ENCODE results near the gene PIMREG.

PIMREG gene

DNA sequence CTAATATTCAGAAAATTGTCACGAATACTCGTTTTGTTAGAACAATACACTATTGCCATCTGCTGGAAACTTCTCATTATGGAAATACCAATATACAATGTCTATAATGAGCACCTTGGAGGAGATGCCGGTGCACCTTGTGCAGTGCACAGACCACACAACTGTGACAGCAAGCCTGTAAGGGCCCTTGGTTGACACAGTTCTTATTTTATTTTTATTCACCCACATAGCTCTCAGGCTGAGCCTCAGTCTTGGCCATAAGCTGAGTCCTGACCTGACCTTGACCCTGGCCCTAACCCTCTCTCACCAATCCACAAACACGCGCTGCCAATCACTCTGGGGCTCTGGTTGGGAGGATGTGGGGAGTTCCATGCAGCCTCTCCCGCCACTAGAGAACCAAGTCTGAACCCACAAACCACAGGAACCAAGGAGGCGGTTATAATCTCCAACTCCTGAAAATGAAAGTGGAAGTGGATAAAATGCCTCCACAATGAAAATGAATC lies 16.9 kb upstream of the PIMREG start:
- H3K4me1 Mint-ChIP-seq (ENCODE audit: low read depth) = peaks cover 19% of the 10 kb centered on the region
- H3K36me3 Mint-ChIP-seq (ENCODE audit: low read depth) = peaks cover 4% of the 10 kb centered on the region
- peak overlapping the region; percentile 16 for H3K4me3 Mint-ChIP-seq
- peak; percentile 56 for DNase-seq
- H3K9me3 Mint-ChIP-seq = peaks cover 10% of the 10 kb centered on the region
- peak overlapping the region; percentile 16 for H3K27ac Mint-ChIP-seq
- peaks cover 25% of the 10 kb centered on the region for H3K27me3 Mint-ChIP-seq

DNA sequence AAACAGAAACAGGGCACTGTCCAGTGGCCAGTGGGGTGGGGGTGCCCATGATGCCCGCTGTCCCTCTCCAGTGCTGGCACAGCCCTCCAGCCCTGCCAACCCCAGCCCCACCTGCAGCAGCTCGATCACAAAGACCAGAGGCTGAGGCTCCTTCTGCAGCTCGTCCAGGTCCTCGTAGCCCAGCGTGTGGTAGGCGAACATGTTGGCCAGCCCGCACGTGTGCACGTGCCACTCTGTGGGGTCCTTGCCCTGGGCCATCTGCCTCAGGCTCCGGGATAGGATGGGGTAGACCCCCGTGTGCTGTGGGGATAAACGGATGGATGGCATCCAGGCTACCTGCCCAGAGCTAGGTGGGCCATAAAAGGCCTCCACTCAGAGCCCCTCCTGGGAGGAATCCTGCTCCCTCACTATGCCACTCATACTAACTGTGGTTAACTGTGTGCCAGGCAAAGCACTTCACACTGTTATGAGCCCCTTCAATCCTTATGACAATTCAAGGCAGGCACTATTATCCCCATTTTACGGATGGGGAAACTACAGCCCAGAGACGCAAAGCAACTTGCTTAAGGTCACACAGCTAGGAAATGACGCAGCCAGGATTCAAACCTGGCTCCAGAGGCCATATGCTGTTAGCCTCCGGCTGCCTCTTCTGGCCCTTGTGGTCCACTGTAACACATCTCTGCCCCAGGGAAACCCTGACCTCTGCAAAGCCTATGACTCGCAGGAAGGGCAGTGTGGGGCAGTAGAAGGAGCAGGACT lies 15.9 kb upstream of the PIMREG start:
- peaks cover 21% of the 10 kb centered on the region for H3K27me3 Mint-ChIP-seq
- DNase-seq = no peak

DNA sequence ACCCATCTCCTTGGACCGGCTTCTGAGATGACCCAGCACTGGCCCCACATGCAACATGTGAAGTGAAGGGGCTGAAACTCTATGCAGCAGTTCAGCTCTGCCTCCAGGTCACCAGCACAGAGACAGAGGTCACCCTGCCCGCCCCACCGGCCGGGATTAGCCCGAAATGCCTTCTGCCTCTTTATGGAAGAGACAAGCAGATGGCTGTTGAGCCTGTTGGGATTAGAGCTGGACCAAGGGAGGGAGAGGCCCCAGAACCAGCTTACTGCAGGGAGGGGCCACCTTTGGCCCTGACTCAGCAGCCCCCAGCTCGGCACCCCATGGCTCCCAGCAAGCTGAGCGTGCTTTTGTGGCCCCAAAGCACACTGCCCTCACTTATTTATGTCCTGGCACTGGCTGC lies 15.0 kb upstream of the PIMREG start:
- Mint-ChIP-seq H3K9me3 (peaks cover 10% of the 10 kb centered on the region), H3K4me3 (no peak overlapping the region)
- DNase-seq = no peak

More for the DNA sequence above, 15.9 kb upstream of the PIMREG start:
- H3K4me1 Mint-ChIP-seq (ENCODE audit: low read depth) = peaks cover 19% of the 10 kb centered on the region
- no peak overlapping the region for H3K27ac Mint-ChIP-seq
- H3K4me3 Mint-ChIP-seq = no peak overlapping the region
- H3K9me3 Mint-ChIP-seq = peaks cover 10% of the 10 kb centered on the region
- peaks cover 4% of the 10 kb centered on the region for H3K36me3 Mint-ChIP-seq (ENCODE audit: low read depth)

DNA sequence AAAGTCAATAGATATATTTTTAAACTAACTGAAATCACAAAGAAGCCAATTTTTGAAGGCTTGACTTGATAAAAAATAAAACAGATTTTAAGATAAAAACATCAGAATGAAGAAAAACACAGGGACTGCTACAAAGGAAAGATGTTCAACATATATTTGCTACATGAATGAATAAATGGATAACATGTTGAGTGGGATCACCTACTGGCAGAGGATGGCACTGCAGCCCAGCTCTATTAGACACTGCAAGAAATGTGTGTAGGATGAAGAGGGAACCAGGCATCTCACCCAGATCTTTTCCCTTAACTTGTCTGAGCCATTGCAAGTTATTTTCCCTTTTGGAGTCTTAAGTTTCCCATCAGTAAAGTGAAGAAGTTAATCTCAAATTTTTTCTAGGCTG lies 13.5 kb upstream of the PIMREG start:
- H3K4me1 Mint-ChIP-seq (ENCODE audit: low read depth) = peaks cover 19% of the 10 kb centered on the region
- peaks cover 4% of the 10 kb centered on the region for H3K36me3 Mint-ChIP-seq (ENCODE audit: low read depth)
- H3K27ac Mint-ChIP-seq = no peak overlapping the region
- no peak overlapping the region for H3K4me3 Mint-ChIP-seq
- H3K9me3 Mint-ChIP-seq = peaks cover 10% of the 10 kb centered on the region
- peaks cover 15% of the 10 kb centered on the region for H3K27me3 Mint-ChIP-seq
- no peak for DNase-seq

More for the DNA sequence above, 15.0 kb upstream of the PIMREG start:
- Mint-ChIP-seq H3K27ac (no peak overlapping the region), H3K27me3 (peaks cover 18% of the 10 kb centered on the region), H3K4me1 (ENCODE audit: low read depth) (peaks cover 19% of the 10 kb centered on the region), H3K36me3 (ENCODE audit: low read depth) (peaks cover 4% of the 10 kb centered on the region)

DNA sequence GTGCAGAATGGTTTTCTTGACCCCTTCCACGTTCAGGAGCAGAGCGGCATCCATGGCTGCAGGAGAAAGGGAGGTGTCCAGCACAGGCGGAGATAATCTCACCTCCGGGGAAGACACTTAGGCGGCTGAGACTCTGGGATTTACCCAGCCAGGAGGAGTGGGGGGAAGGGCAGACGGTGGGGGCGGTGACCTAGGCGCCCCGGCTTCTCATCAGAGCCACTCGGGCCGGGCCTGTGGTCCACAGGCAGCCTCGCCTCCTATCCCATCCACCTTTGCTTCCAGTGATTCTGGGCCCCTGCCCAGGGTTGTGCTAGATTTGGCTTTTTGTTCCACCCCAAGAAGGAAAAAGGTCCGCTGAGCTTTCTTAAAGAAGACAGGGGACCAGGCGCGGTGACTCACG lies 9.2 kb upstream of the PIMREG start, which contains the start of gene AIPL1:
TSS of gene AIPL1 (minus strand) at position 71 of the 400 bp plus-strand sequence. CDS start at position 54, 17 bp downstream.
- Mint-ChIP-seq H3K36me3 (ENCODE audit: low read depth) (peaks cover 4% of the 10 kb centered on the region), H3K4me3 (no peak within 1 kb of the TSS), H3K27me3 (peaks cover 38% of the 10 kb centered on the region), H3K27ac (no peak within 1 kb of the TSS), H3K4me1 (ENCODE audit: low read depth) (peaks cover 1% of the 10 kb centered on the region), H3K9me3 (peaks cover 10% of the 10 kb centered on the region)
- no peak for DNase-seq

DNA sequence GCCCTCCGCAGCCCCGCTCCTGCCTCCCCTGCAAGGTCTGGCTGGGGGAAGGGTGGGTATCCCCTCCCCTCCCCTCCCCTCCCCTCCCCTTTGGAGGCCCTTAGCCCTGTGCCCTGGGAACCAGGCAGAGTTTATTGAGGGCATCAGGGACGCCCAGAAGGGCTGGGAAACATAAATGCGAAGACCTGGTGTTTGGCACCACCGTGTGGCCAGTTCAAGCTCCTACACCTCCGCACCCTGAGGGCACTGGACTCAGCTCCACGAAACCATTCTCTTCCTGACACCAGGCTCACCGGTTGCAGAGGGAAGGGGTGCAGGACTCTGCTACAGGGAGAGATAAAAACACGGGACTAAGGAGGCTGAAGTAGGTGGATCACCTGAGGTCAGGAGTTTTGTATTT lies 8.3 kb upstream of the PIMREG start:
- Mint-ChIP-seq H3K9me3 (peaks cover 7% of the 10 kb centered on the region), H3K4me3 (no peak overlapping the region), H3K4me1 (ENCODE audit: low read depth) (peaks cover 1% of the 10 kb centered on the region), H3K36me3 (ENCODE audit: low read depth) (peaks cover 1% of the 10 kb centered on the region), H3K27ac (no peak overlapping the region), H3K27me3 (peaks cover 37% of the 10 kb centered on the region)
- peak; percentile 72 for DNase-seq

DNA sequence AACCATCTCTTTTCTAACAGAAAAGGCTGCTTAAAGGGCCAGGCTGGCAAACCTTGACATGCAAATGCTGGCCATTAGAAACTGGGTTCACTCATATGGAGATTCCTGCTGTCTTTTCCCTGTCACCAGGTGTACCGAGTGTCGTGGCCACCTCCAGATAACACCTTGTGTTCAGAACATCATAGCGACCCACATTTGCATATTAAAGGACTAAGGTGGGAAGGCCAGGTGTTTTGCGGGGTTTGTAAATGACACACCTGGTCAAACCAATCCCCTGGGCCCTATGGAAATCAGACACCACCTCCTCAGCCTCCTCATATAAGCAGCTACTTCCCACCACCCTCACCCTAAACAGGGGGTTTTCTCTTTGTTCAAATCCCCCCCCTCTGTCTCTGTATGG lies 6.8 kb upstream of the PIMREG start:
- H3K27ac Mint-ChIP-seq = no peak overlapping the region
- H3K36me3 Mint-ChIP-seq (ENCODE audit: low read depth) = no peaks in the 10 kb centered on the region
- H3K27me3 Mint-ChIP-seq = peaks cover 30% of the 10 kb centered on the region
- no peak for DNase-seq
- no peaks in the 10 kb centered on the region for H3K9me3 Mint-ChIP-seq
- peaks cover 1% of the 10 kb centered on the region for H3K4me1 Mint-ChIP-seq (ENCODE audit: low read depth)
- no peak overlapping the region for H3K4me3 Mint-ChIP-seq

DNA sequence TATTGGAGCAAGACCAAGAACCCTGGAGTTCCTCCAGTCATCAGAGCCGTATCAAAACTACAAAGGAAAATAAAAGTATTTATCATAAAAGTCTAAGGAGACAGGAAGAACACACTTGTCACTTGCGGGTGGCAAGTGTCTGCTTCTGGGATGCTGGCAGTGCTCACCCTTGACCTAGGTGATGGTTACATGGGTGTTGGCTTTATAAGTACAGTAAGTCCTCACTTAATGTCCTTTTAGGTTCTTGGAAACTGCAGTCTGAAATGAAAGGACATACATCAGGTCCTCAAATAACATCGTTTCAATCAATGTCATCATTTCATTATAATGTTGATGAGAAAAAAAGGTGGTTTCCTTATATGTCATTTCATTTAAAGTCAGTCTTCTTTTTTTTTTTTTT lies 6.3 kb upstream of the PIMREG start:
- H3K27me3 Mint-ChIP-seq = peaks cover 30% of the 10 kb centered on the region
- no peak overlapping the region for H3K4me3 Mint-ChIP-seq
- DNase-seq = no peak
- H3K9me3 Mint-ChIP-seq = no peaks in the 10 kb centered on the region
- H3K36me3 Mint-ChIP-seq (ENCODE audit: low read depth) = no peaks in the 10 kb centered on the region
- H3K27ac Mint-ChIP-seq = no peak overlapping the region
- H3K4me1 Mint-ChIP-seq (ENCODE audit: low read depth) = peaks cover 1% of the 10 kb centered on the region

DNA sequence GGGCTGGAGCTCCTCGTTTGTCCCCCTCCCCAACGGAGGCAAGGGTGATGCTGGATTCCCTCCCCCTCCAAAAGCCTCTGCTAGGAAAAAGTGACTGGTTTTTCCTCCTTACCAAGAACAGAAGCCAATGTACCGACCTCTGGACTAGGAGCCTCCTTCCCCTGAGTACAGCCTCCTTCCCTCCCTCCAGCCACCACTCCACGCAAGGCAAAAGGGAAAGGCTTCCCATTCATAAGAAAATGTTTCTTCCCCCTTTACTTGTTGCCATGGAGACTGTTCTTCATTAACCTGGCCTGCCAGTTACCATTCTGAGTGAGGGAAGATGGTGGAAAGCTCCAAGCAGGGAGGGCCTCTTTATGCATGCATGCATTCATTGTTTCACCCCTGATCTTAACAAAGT lies 4.3 kb upstream of the PIMREG start:
- no peak for DNase-seq
- no peak overlapping the region for H3K4me3 Mint-ChIP-seq
- H3K27ac Mint-ChIP-seq = no peak overlapping the region
- H3K9me3 Mint-ChIP-seq = no peaks in the 10 kb centered on the region
- peaks cover 30% of the 10 kb centered on the region for H3K27me3 Mint-ChIP-seq
- H3K36me3 Mint-ChIP-seq (ENCODE audit: low read depth) = no peaks in the 10 kb centered on the region
- H3K4me1 Mint-ChIP-seq (ENCODE audit: low read depth) = peaks cover 14% of the 10 kb centered on the region

DNA sequence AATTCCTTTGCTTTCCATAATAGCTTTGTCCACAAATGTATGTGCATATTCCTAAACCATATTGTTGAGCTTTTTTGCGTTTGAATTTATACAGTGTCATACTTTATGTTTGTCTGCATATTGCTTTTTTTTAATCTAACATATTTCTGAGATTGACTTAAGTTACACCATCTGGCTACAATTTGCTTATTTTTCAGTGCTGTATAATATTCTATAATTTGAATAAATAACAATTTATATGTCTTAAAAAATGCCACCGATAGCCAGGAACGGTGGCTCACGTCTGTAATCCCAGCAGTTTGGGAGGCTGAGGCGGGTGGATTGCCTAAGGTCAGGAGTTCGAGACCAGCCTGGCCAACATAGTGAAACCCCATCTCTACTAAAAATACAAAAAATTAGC lies 1.5 kb upstream of the PIMREG start:
- no peaks in the 10 kb centered on the region for H3K9me3 Mint-ChIP-seq
- DNase-seq = no peak
- no peak overlapping the region for H3K27ac Mint-ChIP-seq
- no peaks in the 10 kb centered on the region for H3K36me3 Mint-ChIP-seq (ENCODE audit: low read depth)
- peaks cover 13% of the 10 kb centered on the region for H3K4me1 Mint-ChIP-seq (ENCODE audit: low read depth)
- peaks cover 18% of the 10 kb centered on the region for H3K27me3 Mint-ChIP-seq
- no peak overlapping the region for H3K4me3 Mint-ChIP-seq

DNA sequence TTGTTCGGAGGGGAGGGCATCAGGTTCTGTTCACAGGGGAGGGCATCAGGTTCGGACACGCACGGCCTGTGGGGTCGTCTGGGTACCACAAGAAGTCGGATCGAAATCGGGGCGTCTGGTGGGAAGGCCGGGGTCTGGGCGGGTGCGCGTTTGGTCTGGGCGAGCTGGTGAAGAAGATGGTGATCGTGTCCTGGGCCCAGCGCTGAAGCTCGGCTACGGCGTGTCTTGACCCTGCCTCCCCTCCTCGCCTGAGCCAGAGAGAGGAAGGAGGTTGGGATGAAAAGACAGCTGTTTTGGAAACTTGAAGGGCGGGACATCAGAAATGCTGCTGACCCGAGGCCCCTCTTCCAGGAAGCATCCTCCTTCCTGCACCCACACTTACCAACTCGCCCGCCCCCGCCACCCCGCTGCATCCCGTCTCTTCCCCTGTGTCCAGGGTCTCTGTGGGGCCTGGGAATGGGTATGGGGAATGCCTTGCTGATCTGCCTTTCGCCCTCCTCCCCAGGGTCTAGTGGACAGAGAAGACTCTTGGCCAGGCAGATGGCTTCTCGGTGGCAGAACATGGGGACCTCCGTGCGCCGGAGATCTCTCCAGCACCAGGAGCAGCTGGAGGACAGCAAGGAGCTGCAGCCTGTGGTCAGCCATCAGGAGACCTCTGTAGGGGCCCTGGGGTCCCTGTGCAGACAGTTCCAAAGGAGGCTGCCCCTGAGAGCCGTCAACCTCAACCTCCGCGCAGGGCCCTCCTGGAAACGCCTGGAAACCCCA lies 498 bp downstream of the PIMREG start:
- peak overlapping the region; percentile 91 for H3K27ac Mint-ChIP-seq
- peaks cover 8% of the 10 kb centered on the region for H3K27me3 Mint-ChIP-seq
- no peaks in the 10 kb centered on the region for H3K9me3 Mint-ChIP-seq
- H3K36me3 Mint-ChIP-seq (ENCODE audit: low read depth) = no peaks in the 10 kb centered on the region
- H3K4me1 Mint-ChIP-seq (ENCODE audit: low read depth) = peaks cover 13% of the 10 kb centered on the region
- DNase-seq = no peak
- peak overlapping the region; percentile 83 for H3K4me3 Mint-ChIP-seq

DNA sequence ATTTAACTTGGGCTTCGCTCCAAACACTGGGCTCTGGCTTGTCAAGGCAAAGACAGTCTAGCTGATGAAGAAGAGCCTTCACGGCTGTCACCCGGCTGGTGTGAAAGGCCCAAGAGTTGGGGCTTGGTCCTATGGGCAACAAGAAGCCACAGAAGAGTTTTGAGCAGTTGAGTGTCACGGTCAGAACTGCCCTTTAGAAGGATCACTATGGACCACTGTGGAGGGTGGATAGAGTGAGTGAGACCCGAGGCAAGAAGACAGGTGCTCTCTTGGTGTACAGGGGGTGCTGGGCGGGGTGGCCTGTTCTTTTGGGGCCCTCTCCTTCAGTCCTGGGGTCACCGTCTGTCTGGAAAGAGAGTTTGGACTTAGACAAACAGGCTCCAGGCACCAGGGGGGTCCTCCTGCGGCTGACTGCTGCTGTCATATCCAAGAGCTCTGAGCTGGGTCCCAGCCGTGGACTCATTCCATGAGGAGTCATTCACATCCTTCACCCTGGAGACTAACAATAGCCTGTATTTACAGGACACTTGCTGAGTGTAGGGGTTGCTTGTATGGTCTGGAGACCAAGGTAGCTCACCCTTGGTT lies 2.4 kb downstream of the PIMREG start:
- no peaks in the 10 kb centered on the region for H3K36me3 Mint-ChIP-seq (ENCODE audit: low read depth)
- peaks cover 16% of the 10 kb centered on the region for H3K4me1 Mint-ChIP-seq (ENCODE audit: low read depth)
- H3K27ac Mint-ChIP-seq = no peak overlapping the region
- H3K4me3 Mint-ChIP-seq = no peak overlapping the region
- no peaks in the 10 kb centered on the region for H3K9me3 Mint-ChIP-seq
- peaks cover 4% of the 10 kb centered on the region for H3K27me3 Mint-ChIP-seq
- DNase-seq = no peak

DNA sequence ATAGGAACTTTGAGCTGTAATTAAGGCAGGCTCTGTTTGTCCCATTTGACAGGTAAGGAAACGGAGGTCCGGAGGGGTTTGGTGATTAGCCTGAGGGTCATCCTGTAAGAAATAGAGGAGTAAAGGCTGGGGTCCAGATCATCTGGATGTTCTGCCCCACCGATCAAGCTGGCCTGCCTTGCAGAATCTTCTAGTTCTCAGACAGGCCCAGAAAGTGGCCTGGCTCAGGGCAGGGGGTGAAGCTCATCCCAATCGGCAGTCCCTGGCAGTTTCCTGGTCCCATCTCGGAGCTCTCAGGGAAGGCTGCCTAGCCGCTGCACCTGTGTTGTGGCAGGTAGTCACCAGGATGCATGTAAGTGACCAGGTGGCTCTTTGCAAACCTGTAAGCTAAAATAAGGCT lies 4.2 kb downstream of the PIMREG start:
- no peak overlapping the region for H3K27ac Mint-ChIP-seq
- no peak overlapping the region for H3K4me3 Mint-ChIP-seq
- H3K9me3 Mint-ChIP-seq = no peaks in the 10 kb centered on the region
- H3K4me1 Mint-ChIP-seq (ENCODE audit: low read depth) = peaks cover 12% of the 10 kb centered on the region
- DNase-seq = no peak
- peaks cover 4% of the 10 kb centered on the region for H3K27me3 Mint-ChIP-seq
- H3K36me3 Mint-ChIP-seq (ENCODE audit: low read depth) = no peaks in the 10 kb centered on the region

DNA sequence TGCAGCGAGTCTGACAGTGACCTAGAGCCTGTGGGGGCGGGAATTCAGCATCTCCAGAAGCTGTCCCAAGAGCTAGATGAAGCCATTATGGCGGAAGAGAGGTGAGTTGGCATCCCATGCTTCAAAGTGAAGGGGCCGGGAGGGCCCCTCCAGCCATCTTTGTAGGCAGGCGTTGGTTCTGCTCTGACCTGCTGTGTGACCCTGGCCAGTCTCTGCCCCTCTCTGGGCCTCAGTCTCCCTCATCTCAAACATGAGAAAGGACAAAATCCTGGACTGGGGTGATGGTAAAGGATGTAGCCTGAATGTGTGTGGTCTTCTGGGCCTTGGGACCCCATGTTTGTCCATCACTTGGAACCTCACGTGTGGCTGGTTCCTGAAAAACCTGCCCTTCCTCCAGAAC lies 5.1 kb downstream of the PIMREG start:
- no peaks in the 10 kb centered on the region for H3K9me3 Mint-ChIP-seq
- H3K4me3 Mint-ChIP-seq = no peak overlapping the region
- H3K27me3 Mint-ChIP-seq = peaks cover 2% of the 10 kb centered on the region
- no peak overlapping the region for H3K27ac Mint-ChIP-seq
- DNase-seq = no peak
- no peaks in the 10 kb centered on the region for H3K36me3 Mint-ChIP-seq (ENCODE audit: low read depth)
- peaks cover 7% of the 10 kb centered on the region for H3K4me1 Mint-ChIP-seq (ENCODE audit: low read depth)

All from activated T-cell treated with anti-CD3 and anti-CD28 coated beads, Interleukin-2, amount 50 U/mL, for 24 hours (primary cell).